ENCODE results near the gene PCBD1.

Gene PCBD1

DNA sequence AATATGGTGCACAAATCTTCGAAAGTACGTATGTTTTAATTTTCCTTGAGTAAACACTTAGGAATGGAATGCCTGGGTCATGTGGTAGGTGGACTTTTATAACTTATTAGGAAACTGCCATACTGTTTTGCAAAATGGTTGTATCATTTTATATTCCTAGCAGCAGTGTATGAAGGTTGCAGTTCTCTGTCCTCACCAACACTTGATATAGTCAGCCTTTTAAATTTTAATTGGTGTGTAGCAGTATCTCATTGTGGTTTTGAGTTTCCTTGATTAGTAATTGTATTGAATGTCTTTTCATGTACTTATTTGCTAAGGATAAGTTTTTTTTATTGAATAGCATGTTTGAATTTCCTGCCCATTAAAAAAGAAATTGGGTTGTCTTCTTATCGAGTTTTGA lies 926 bp upstream of the PCBD1 start:
- TF ChIP-seq ZFX (IDR thresholded peaks at IDR 0.05), result no peak
- TF ChIP-seq, protein P1, sequence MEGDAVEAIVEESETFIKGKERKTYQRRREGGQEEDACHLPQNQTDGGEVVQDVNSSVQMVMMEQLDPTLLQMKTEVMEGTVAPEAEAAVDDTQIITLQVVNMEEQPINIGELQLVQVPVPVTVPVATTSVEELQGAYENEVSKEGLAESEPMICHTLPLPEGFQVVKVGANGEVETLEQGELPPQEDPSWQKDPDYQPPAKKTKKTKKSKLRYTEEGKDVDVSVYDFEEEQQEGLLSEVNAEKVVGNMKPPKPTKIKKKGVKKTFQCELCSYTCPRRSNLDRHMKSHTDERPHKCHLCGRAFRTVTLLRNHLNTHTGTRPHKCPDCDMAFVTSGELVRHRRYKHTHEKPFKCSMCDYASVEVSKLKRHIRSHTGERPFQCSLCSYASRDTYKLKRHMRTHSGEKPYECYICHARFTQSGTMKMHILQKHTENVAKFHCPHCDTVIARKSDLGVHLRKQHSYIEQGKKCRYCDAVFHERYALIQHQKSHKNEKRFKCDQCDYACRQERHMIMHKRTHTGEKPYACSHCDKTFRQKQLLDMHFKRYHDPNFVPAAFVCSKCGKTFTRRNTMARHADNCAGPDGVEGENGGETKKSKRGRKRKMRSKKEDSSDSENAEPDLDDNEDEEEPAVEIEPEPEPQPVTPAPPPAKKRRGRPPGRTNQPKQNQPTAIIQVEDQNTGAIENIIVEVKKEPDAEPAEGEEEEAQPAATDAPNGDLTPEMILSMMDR (conservative IDR thresholded peaks at IDR 0.05), result no peak
- no peak overlapping the region for H3K27ac ChIP-seq

DNA sequence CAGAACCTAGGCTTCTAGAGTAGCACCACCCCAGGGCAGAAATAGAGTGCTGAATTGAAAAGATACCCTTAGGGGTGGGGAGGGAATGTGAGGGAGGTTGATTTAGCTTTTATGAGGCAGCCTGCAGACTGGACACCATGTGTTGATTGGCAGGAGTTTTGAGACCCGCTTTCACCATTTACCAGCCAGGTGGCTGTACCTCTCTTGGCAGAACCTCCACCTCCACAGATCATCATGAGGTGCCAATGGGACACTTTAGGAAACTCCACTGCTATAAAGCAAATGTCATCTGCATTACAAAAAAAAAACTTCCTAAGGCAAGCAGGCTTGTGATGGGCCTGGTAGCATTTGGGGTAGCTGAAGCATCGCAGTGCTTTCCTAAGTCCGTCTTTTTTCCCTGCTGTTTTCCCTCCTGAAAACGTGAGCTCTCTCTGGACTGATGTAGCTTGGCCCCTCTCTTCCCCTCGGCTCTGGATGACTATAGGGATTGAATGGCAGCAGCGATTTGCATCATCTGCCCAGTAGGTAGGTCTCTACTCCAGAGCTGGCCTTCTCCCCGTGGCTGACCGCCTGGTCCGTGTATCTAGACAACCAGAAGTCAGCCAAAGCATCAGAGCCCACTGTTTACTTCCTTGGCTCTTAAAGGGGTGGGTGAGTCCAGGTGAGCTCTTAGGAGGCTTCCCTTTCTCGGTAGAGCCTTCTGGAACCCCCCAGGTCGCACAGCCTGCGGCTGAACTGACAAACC lies 1.3 kb downstream of the PCBD1 start:
- H3K27ac ChIP-seq, result peak overlapping the region; percentile 95
- peak; percentile 6; the same call in 1 of the 2 replicates for TF ChIP-seq ZFX (IDR thresholded peaks at IDR 0.05)
- TF ChIP-seq, protein P1 (conservative IDR thresholded peaks at IDR 0.05), result no peak

DNA sequence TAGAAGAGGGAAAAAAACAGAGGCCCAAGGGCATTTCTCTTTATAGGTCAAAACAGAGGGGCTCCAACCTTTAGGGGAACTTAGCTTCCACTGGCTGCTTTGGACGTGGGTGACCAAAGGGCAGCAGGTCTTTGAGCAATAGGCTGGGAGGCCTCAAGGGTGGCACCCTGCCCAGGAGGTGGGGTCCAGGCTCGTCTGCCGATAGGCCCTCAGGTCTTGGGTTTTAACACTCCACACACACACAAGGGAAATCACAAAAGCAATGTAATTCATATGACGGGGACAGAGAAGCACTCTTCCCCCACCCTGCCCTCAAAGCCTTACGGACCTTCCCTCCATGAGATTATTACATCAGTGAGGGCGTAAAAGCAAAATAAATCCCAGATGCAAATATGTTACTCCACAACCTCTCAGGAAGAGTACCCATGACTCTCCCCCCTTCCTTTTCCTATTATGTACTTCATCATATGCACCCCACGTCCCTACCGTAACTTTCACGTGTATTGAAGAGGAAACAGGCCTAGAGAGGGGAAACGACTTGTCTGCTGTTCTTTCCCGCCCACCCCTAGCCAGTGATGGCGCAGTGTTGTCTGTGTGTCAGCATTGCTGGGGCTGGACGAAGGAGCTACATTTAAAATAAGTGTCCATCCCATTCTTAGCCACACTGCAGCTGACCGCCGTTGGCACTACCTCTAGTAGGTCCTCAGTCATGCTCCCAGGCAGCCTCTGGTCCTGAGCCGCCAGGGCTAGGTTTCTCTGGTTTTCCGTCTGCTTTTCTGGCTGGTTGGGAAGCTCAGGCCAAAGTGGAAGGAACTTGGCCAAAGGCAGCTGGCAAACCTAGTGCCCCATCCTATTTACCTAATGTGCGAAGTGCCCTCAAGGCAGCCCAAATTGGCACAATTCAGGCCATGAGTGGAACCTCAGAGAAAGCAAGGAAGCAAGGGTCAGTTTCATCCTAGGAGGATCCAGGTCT lies 2.1 kb downstream of the PCBD1 start:
- no peak for TF ChIP-seq ZFX (IDR thresholded peaks at IDR 0.05)
- TF ChIP-seq, protein P1 (conservative IDR thresholded peaks at IDR 0.05), result no peak
- H3K27ac ChIP-seq, result peak overlapping the region; percentile 95

DNA sequence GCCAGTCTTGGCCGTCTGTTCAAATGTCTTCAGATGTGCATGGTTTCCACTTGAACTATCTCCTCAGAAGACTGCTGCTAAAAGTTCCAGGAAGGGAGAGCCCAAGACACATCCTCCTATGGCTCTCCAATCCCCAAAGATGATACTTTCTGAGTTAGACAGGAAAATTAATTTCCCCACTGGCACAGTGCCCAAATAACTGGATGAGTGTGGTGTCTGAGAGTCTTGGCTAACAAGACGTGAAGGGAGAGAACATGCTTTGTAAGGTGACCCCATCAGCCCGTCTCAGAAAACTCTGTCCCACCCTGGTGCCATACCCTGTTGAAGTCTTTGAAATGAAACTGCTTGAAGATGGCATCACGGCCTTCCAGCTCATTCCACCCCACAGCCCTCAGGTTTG lies 2.9 kb downstream of the PCBD1 start:
- TF ChIP-seq, protein P1 (conservative IDR thresholded peaks at IDR 0.05), result no peak
- TF ChIP-seq ZFX (IDR thresholded peaks at IDR 0.05), result no peak
- H3K27ac ChIP-seq, result peak overlapping the region; percentile 95; the same call in 1 of the 2 replicates

DNA sequence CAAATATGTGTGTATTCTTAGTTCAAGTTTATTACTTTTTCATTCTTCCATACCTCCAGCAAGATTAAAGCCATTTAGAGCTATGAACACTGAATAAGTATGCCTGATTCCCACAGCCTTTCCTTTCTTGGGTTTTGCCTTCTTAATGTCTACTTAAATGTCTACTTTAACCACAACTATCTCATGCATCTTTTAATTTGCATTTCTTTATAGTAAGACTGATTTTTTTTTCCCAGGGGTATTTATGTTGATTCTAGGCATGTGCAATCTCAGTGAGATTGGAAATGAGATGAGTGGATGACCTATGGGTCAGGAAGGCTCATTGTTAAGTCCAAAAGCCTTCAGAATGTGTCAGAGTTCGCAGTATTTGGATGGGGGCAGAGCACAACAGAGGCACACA lies 3.6 kb downstream of the PCBD1 start:
- TF ChIP-seq, protein P1 (conservative IDR thresholded peaks at IDR 0.05), result no peak
- TF ChIP-seq ZFX (IDR thresholded peaks at IDR 0.05), result no peak
- H3K27ac ChIP-seq, result no peak overlapping the region

DNA sequence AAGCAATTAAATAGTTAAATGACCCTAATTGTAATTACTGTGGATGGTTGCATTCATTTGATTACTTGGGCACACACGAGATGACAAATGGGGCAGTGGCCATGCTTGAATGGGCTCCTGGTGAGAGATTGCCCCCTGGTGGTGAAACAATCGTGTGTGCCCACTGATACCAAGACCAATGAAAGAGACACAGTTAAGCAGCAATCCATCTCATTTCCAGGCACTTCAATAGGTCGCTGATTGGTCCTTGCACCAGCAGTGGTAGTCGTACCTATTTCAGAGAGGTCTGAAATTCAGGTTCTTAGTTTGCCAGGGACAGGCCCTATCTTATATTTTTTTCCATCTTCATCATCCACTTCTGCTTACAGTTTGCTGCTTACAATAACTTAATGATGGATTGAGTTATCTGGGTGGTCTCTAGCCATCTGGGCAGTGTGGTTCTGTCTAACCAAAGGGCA lies 8.3 kb downstream of the PCBD1 start:
- TF ChIP-seq, protein P1 (conservative IDR thresholded peaks at IDR 0.05), result peak; percentile 96
- no peak for TF ChIP-seq ZFX (IDR thresholded peaks at IDR 0.05)

DNA sequence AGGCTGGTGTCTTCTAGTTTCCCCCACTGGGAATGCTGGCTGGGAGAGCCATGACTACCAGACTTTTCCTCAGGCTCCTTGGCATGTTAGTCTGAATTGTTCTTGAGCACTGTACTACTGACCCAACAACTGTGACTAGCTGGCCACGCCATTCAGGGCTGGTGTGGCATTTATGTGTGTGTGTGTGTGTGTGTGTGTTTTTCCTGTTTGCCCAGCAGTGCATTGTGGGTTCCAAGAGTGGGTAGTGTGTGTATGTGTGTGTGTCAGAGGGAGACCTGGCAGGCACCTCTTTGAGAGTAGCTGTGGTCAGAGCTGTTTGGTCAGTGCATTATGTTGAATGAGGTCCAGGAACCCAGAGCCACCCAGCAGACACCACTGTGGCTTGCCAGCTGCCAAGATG lies 9.2 kb downstream of the PCBD1 start:
- peak overlapping the region; percentile 34 for H3K27ac ChIP-seq
- no peak for TF ChIP-seq ZFX (IDR thresholded peaks at IDR 0.05)
- TF ChIP-seq, protein P1 (conservative IDR thresholded peaks at IDR 0.05), result no peak

More for the DNA sequence above, 8.3 kb downstream of the PCBD1 start:
- no peak overlapping the region for H3K27ac ChIP-seq

Data from C4-2B (cell line).